AG09309 (cell line): ENCODE data around the gene PAGE2.
"Not testable (repeated sequence)": the region's sequence is repeated elsewhere in the genome, so short reads cannot be mapped to it uniquely, and the experiment has no call there.

Source experiments
- DNase-seq: peaks from one replicate; pipeline ENCODE4 v3.0.0-alpha.2; 2010; ENCODE audit warnings: low read depth
- H3K4me3 ChIP-seq: 2 replicates; pipeline ENCODE4 v1.5.1; 2011; ENCODE audit warnings: mild to moderate bottlenecking, low read depth, low read length, moderate library complexity; ENCODE audit not compliant: control insufficient read depth
- TF ChIP-seq, protein P1 (sequence below): IDR thresholded peaks from 2 replicates; pipeline ENCODE4 v1.5.1; 2011; ENCODE audit warnings: mild to moderate bottlenecking, low read depth, low read length, inconsistent platforms; ENCODE audit not compliant: insufficient read depth, control insufficient read depth; ENCODE audit errors: missing control alignments

Gene PAGE2

DNA sequence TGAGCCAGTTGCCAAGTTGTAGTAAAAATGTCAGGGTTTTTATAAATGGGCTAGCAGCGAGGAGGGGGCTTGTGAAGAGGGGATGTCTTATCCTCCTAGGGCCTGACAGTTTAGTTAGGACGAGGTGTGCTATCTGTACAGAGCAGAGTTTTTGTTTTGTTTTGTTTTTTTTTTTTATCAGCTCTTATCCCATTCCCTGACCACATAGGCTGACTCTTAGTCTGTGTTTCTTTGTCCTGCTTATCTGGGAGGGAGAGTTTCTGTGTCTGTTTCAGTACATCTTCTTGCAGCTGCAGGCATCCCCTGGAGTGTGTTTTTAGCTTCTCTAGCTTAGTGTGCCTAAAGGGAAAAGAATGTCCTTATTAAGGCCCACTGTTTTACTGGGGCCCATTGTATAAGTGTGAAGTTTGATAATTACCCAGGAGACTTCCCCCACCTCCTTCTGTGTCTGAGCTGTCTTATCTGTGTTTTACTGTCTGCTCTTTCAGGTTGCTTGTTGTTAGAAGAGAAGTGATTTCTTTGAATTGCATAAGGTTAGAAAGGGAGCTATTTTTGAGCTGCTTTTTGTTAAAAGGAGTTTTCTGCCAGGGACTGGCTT lies 32.0 kb downstream of the PAGE2 start:
- DNase-seq: no peak
- TF ChIP-seq, protein P1, sequence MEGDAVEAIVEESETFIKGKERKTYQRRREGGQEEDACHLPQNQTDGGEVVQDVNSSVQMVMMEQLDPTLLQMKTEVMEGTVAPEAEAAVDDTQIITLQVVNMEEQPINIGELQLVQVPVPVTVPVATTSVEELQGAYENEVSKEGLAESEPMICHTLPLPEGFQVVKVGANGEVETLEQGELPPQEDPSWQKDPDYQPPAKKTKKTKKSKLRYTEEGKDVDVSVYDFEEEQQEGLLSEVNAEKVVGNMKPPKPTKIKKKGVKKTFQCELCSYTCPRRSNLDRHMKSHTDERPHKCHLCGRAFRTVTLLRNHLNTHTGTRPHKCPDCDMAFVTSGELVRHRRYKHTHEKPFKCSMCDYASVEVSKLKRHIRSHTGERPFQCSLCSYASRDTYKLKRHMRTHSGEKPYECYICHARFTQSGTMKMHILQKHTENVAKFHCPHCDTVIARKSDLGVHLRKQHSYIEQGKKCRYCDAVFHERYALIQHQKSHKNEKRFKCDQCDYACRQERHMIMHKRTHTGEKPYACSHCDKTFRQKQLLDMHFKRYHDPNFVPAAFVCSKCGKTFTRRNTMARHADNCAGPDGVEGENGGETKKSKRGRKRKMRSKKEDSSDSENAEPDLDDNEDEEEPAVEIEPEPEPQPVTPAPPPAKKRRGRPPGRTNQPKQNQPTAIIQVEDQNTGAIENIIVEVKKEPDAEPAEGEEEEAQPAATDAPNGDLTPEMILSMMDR: no peak
- no peak overlapping the region for H3K4me3 ChIP-seq

DNA sequence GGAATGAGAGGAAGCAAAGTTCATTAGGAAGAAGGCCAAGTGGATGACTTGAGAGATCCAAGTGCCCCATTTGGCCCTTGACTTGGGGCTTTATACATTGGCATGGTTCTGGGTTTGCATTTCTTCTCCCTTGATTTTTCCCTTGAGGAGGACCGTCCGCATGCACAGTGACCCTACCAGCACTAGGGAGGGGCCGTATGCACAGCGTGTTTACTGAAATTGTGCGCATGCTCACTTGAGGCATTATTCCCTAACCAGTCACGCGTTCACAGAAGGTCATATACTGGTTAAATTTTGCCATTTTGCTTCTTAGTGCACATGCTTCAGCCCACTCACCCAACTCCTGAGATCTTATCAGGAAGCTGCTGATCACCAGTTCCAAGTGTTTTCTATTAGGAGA lies 35.1 kb downstream of the PAGE2 start:
- TF ChIP-seq, protein P1: no peak
- DNase-seq: no peak
- H3K4me3 ChIP-seq: no peak overlapping the region

DNA sequence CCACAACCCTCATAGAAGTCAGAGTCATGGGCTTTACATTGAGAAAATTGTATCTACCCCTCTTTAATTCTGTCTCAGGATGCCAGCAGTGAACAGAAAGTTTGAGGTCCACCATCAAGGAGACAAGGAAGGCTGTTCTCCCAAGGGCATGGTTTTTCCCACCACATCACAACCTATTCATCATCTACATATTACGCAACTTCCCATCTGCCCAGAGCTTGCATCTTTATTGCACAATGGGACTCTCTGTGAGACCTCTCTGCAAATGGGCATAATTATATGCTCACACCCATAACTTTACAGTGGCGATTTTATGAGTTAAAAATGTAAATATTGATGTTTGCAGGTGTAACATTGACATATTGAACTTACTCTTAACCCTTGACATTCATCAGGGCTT lies 38.9 kb downstream of the PAGE2 start:
- H3K4me3 ChIP-seq: no peak overlapping the region
- TF ChIP-seq, protein P1: no peak
- no peak for DNase-seq

DNA sequence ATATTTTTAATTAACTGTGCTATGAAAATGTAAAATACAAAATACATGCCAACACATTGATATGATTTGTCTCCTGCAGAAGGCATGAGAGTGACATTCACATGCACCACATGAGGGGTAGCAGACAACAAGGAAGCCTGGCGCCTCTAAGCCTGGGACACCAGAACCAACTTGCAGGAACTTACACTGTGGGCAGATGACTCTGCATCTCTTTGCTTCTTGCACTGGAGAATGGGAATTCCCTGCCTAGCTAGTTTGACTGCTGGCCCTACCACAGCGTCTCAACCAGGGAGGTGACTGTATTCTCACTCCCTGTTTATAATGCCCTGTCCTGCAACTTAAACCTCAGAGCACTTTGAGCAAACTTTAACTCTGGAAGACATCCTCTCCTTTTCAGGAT lies 40.5 kb downstream of the PAGE2 start:
- H3K4me3 ChIP-seq: no peak overlapping the region
- no peak for DNase-seq
- TF ChIP-seq, protein P1: no peak

DNA sequence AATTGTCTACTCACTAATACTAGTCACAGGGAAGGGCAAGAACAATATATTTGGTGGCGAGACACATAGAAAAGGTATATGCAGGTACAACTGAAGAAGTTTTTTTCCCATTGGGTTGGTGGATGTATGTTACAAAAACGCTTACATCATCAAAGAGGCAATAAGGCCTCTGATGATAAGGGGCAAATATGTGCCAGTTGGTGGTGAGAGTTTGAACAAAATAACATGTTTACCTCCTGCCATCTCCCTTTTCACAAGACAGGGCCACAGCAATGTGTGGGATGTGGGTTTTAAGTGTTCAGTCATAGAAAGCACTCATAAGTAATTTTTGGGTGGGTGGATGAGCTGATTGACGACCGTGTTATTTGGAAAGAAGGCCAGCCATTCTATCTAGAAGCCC lies 41.7 kb downstream of the PAGE2 start:
- H3K4me3 ChIP-seq: no peak overlapping the region
- DNase-seq: no peak
- TF ChIP-seq, protein P1: no peak

DNA sequence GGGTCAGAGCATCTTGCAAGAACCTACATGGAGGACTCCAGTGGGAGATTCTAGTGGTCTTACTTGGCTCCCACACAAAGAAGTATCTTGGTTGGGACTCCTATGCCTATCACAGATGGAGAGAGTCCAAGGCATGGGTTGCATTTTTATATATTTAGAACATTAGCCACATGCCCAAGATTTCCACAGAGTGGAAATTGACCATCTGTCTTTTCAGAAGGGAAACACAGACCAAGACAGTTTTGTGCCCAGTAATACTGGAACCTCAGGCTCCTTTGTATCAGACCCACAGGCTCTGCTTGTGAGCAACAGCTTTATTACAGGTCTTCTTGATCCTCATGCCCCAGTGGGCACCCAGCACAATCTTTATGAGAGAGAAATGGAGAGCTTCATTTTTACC lies 43.6 kb downstream of the PAGE2 start:
- TF ChIP-seq, protein P1: no peak
- no peak for DNase-seq
- H3K4me3 ChIP-seq: no peak overlapping the region

DNA sequence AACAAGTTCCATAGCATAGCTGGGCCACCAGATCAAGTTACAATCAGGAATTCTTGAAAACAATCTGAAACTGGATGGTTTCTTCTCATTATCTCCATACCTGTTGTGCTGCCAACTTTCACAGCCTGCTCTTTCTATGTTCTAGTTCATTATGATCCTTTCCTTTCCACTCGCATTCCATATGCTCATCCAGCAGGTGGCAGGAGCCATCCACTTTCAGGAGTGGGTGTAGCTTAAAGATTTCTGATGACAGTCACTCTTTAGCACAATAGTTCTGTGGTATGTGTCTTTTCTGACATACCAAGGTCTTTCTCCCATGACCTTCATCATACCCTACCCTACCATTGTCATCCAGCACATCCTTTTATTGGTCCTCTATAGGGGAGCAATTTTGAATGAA lies 46.4 kb downstream of the PAGE2 start:
- TF ChIP-seq, protein P1: peak; percentile 62
- no peak for DNase-seq
- H3K4me3 ChIP-seq: no peak overlapping the region

DNA sequence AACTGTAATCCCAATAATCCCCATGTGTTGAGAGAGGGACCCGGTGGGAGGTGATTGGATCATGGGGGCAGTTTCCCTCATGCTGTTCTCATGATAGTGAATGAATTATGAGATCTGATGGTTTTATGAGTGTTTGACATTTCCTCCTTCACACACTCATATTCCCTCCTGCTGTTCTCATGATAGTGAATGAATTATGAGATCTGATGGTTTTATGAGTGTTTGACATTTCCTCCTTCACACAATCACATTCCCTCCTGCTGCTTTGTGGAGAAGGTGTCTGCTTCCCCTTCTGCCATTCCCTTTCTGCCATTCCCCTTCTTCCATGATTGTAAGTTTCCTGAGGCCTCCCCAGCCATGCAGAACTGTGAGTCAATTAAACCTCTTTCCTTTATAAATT lies 52.0 kb downstream of the PAGE2 start:
- H3K4me3 ChIP-seq, DNase-seq: not testable (repeated sequence)
